GM19238 (cell line): Measurements from ENCODE around the gene WIPF3.

Experiments used
- DNase-seq: peaks from one replicate; pipeline ENCODE4 v3.0.0; 2011; ENCODE audit warnings: low spot score; ENCODE audit not compliant: insufficient read length

Gene WIPF3, protein sequence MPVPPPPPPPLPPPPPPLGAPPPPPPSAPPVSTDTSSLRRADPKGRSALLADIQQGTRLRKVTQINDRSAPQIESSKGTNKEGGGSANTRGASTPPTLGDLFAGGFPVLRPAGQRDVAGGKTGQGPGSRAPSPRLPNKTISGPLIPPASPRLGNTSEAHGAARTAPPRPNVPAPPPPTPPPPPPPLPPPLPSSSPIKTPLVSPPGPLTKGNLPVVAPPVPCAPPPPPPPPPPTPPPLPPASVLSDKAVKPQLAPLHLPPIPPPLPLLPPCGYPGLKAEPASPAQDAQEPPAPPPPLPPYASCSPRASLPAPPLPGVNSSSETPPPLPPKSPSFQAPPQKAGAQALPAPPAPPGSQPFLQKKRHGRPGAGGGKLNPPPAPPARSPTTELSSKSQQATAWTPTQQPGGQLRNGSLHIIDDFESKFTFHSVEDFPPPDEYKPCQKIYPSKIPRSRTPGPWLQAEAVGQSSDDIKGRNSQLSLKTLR

GRCh38 chr7:29806208-29806994, at the start of gene WIPF3:
TSS of gene WIPF3 (plus strand) at chr7:29806508. CDS start at chr7:29834725, 28,217 bp downstream.
- no peak for DNase-seq

- no peak for DNase-seq
These were observed 43.0 kb upstream of the WIPF3 start for GRCh38 chr7:29763266-29763665.

DNA sequence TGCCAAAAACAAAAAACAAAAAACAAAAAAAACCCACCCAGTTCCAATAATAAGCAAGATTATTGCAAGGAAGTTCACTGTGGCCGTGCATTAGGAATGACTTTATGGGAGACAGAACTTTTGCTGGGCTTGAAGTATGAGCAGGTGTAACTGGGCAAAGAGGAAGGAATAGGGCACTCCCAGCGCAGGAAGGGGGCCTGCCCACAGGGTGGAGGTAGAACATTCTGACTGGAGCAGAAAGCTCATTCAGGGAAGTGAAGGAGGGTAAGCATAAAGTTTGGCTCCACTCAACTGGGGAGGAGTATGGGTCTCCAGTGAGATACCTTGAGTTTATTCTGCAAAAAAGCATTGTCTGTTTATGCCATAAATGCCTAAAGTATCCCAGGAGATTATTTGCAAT, 42.1 kb upstream of the WIPF3 start:
- no peak for DNase-seq

DNA sequence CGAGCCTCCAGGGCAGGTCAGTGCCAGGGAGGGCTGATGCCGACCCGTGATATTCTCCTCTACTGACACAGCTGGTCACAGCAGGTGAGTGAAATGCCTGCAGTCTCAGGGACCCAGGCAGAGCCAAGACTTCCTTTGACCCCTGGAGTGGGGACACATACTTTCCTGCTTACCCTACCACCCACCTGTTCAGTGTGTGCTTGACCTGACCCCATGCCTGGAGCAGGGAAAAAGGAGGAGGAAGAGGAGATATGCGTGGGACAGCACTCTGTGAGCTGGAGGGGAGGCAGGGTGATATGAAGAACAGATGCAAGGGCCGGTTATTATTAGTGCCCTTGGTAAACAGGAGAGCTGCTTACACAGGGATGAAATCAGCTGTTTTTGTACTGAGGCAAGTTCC, 40.8 kb upstream of the WIPF3 start:
- no peak for DNase-seq

DNA sequence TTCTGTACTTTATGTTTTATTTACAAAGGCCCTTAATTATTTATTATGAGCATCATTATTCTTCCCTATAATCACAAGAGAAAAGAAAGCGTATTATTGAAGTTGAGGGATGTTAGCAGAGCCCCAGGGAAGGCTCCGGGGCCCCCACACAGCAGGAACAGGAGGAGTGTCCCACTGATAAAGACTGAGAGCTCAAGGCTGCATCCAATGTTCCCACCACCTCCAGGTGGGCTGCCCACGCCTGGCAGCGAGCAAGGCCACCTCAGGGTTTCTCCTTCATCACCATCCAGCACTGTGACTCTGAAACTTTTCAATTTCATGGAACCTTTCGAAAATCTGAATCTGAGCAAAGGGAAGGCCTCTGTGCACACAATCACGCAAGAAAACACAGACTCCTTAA, 35.9 kb upstream of the WIPF3 start:
- no peak for DNase-seq

- DNase-seq, result no peak
These were observed 35.1 kb upstream of the WIPF3 start for GRCh38 chr7:29771081-29771816.

- no peak for DNase-seq
These were observed 27.3 kb upstream of the WIPF3 start for GRCh38 chr7:29779017-29779416.

GRCh38 chr7:29780346-29780745, 26.0 kb upstream of the WIPF3 start:
- no peak for DNase-seq

DNA sequence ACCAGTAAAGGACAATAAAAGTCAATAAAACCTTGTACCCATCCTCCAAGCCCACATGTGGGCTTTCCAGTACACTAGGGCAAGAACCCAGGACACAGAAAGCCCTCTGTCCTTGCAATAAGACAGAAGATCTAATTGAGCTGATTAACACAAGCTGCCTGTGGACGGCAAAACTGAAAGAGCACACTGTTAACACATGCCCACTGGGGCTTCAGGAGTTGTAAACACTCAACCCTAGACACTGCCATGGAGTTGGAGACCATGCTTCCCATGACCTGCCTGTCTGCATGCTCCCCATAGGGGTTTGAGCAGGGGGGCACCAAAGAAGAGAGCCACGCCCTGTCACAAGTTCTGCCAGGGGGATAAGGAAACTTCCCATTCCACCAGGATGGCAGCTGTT, 22.6 kb upstream of the WIPF3 start:
- no peak for DNase-seq

DNA sequence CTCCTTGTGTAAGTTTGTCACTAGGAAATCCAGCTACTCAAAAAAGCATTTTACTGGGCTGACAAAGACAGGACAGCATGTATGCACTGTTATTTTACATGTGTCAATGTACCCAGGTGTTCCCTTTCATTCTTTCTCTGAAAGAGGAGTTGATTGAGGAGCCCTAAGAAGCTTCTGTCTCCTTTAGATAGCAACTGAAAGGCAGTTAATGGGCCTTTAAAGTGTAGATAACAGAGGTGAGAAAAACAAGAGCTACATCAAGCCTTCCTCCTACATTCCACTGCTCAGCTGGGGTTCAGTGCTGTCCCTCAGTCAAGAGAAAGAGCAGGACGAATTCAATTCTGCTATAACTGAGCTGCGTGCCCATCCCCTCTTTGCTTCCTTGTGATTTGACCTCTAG, 12.8 kb upstream of the WIPF3 start:
- no peak for DNase-seq

GRCh38 chr7:29794959-29795629, 11.2 kb upstream of the WIPF3 start:
- DNase-seq, result no peak

DNA sequence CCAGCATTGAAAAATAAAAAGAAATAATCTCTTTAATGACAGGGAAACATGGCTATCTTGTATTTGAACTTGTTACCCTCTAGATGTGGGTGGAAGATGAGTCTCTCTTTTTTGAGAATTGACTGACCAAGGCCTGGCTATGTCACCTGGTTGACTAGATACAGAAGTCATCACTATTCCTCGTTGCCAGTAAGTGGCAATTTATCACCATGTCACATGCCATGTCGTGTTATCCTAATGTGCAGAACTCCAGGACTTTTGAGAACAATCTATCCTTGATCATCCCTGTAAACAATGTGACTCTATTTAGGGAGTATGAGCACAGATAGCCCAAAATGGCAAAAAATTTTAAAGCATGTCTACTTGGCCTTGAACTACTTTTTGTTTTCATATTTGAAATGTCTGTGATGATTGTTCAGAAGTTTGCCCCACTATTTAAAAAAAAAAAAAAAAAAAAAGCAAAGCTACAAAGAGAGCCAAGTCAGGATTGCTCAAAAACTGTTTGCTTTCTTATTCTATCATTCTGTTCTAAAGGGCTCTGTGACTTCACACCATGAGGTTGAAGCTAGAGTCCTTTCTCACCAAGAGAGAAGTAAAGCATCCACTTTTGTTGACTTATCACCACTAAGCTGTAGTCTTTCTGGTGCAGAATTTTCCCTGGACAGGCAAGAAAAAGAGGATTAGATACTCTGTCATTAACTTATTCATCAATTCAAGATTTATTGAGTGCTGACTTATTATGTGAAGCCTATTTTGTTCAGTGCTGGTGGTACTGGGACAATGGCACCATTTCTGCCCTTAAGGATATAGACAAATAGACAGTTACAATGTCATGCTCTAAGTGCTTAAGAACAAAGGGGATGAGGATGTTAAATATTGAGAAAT, 10.4 kb upstream of the WIPF3 start:
- DNase-seq, result no peak

DNA sequence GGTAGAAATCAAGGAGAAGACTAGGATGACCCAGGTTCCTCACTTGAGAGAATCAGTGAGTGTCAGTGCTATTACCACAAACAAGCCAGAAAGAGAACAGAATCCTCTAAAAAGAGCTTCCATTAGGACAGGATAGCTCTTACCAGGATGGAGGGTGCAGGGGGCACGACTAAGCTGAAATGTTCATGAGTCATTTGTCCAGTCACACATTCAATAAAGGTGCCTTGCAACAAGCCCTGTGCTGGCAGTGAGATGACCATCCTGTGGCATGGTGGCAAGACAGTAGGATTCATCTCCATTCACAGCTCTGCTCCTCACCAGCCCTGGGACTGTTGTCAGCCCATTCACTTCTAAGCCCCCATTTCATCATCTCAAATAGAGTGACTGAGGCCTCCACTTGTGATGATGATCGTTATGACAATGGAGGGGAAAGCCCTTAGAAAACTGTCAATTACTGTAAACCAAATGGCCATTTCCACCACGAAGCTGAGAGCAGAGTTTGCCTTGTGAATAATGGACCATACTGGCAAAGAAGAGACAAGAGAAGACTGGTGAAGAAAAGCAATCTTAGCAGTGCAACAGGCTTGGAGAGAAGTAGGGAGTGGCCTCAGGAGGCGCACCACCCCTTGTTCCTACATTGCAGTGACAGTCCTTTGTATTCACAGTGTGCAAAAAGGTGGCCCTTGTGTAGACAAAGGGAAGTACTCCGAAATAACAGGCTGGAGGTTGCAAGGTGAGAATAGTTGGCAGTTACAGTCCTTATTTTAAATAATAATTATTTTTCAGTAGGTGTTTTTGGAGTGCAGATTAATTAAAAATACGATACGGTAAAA, 9.0 kb upstream of the WIPF3 start:
- no peak for DNase-seq

GRCh38 chr7:29798422-29798821, 7.9 kb upstream of the WIPF3 start:
- no peak for DNase-seq

- no peak for DNase-seq
These were observed 4.4 kb upstream of the WIPF3 start for GRCh38 chr7:29801929-29802328.

DNA sequence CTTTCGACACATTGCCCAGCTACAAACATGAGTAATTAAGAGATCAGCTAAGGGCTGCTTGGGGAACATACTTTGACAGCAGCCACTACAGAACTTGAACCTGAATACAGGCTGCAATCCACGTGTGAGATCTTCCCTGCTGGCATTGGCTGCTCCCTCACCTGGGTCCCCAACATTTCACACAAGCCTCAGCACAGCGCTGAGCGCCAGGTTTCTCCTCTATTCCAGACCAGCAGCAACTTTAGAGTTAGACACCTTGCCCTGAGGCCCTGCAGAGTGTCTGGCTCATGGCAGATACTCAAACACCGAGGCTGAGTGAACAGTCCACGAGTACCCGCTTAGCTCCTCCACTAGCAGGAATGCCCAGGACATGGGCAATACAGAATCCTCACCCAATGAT, 1.3 kb upstream of the WIPF3 start:
- no peak for DNase-seq

GRCh38 chr7:29805886-29806207, 461 bp upstream of the WIPF3 start:
- DNase-seq, result no peak

DNA sequence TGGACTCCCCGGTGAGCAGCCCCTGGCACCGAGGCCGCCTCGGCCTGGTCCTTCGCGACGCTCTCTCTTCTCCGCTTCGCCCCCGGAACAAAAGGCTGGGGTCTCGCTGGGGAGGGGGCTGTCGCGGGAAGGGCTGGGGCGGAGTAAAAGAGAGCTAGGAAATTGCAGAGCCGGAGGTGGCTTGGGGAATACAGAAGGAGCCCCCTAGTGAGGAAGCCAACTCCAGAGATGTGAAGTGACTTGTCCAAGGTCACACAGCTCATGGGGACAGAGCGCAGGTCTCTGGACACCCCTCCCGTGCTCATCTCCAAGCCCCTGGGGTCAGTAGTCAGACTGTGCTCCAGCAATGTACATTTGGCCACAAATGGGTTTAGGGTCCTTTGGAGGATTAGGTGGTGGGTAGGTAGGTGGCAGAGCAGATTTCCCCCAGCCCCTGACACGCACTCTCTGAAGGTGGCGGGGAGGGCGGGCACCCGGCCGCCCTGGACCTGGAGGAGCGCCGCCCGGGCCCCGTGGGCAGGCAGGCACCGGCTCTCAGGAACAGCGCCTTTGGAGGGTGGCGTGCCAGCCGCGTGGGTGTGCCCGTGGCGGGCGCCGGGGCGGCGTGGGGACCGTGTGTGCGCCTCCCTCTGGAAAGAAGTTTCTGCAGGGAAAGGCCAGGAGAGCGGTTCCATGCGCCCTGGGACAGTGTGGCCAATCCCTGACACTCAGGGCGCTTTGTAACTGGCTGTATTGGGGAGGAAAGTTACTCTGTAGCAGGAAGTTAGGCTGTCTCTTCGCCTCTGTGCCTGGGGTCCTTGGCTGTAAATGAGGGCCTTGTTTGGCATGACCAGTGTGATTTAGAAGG, 910 bp downstream of the WIPF3 start:
- DNase-seq, result no peak
